ENCODE measurements around the gene PTPRU. TPM values are rescaled to one million over a fixed set of nuclear protein-coding genes. Genes with fewer than 3 reads are reported as not detected.

Gene PTPRU
- total RNA-seq, 1 experiment from 2014 or later, result 40.7 TPM

DNA sequence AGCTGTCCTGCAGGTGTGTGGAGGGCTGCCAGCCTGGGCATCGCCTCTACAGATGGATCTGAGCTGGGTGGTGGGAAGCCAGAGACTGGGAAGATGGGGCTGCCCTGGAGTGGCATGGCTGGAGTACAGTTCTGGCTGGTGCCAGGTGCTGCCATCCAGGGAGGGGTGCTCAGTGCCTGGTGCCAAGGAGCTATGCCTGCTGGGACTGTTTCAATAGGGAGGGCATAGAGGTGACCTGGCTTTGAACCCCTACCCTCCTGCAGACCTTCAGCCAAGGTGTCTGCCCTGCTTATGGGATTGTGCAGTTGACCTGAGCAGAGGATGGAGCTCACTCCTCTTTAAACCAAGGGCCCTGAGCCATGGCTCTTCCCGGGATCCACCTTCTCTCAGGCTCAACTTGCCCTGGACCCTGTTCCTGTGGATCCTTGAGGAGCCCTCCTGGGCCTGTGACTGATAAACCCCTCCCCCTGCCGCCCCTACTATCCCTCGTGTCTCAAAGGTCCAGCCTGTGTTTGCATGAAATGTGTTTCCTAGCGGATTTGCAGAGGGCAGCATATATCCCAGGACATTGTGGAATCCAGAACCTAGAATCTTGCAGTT is 48.7 kb downstream of the PTPRU start (continued):
- TF ChIP-seq, protein P1, sequence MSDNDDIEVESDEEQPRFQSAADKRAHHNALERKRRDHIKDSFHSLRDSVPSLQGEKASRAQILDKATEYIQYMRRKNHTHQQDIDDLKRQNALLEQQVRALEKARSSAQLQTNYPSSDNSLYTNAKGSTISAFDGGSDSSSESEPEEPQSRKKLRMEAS (IDR thresholded peaks at IDR 0.05), result no peak
- TF ChIP-seq CBX3 (IDR thresholded peaks at IDR 0.05; ENCODE audit: low read depth), result no peak
- no peak for TF ChIP-seq RAD21 (IDR thresholded peaks at IDR 0.05; ENCODE audit: low read depth)
- TF ChIP-seq SRF (IDR thresholded peaks at IDR 0.05; ENCODE audit: low read depth), result no peak
- TF ChIP-seq, protein P2, sequence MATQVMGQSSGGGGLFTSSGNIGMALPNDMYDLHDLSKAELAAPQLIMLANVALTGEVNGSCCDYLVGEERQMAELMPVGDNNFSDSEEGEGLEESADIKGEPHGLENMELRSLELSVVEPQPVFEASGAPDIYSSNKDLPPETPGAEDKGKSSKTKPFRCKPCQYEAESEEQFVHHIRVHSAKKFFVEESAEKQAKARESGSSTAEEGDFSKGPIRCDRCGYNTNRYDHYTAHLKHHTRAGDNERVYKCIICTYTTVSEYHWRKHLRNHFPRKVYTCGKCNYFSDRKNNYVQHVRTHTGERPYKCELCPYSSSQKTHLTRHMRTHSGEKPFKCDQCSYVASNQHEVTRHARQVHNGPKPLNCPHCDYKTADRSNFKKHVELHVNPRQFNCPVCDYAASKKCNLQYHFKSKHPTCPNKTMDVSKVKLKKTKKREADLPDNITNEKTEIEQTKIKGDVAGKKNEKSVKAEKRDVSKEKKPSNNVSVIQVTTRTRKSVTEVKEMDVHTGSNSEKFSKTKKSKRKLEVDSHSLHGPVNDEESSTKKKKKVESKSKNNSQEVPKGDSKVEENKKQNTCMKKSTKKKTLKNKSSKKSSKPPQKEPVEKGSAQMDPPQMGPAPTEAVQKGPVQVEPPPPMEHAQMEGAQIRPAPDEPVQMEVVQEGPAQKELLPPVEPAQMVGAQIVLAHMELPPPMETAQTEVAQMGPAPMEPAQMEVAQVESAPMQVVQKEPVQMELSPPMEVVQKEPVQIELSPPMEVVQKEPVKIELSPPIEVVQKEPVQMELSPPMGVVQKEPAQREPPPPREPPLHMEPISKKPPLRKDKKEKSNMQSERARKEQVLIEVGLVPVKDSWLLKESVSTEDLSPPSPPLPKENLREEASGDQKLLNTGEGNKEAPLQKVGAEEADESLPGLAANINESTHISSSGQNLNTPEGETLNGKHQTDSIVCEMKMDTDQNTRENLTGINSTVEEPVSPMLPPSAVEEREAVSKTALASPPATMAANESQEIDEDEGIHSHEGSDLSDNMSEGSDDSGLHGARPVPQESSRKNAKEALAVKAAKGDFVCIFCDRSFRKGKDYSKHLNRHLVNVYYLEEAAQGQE (IDR thresholded peaks at IDR 0.05; ENCODE audit: low read depth), result no peak

DNA sequence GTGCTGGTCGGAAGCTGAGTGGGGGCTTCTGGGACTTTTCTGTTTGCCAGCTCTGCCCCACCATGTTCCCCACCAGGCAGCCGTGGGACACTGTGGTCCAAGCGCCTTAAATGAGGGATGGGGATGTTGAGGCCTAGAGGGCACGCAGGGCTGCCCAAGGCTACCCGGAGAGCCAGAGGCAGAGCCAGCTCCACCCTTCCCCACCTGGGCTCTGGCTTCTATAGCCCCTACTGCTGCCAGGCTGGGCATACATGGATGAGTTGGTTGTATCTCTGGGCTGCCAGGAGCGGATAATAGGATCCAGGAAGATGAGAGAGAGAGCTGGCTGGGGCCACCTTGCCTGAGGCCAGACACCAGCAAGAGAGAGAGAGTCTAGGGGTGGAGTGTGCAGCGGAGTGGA is 49.4 kb downstream of the PTPRU start:
- no TSS peak for BruUV-seq (replicated peaks)
- no peak for TF ChIP-seq SIN3A (IDR thresholded peaks at IDR 0.05; ENCODE audit: low read depth)
- no peak for TF ChIP-seq ZNF274 (IDR thresholded peaks at IDR 0.05; ENCODE audit: low read depth, low read length)
- no peak for TF ChIP-seq POLR2A (IDR thresholded peaks at IDR 0.05; ENCODE audit: borderline replicate concordance, extremely low read depth, insufficient read depth, insufficient read length)
- TF ChIP-seq, protein P3, sequence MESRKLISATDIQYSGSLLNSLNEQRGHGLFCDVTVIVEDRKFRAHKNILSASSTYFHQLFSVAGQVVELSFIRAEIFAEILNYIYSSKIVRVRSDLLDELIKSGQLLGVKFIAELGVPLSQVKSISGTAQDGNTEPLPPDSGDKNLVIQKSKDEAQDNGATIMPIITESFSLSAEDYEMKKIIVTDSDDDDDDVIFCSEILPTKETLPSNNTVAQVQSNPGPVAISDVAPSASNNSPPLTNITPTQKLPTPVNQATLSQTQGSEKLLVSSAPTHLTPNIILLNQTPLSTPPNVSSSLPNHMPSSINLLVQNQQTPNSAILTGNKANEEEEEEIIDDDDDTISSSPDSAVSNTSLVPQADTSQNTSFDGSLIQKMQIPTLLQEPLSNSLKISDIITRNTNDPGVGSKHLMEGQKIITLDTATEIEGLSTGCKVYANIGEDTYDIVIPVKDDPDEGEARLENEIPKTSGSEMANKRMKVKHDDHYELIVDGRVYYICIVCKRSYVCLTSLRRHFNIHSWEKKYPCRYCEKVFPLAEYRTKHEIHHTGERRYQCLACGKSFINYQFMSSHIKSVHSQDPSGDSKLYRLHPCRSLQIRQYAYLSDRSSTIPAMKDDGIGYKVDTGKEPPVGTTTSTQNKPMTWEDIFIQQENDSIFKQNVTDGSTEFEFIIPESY (IDR thresholded peaks at IDR 0.05; ENCODE audit: extremely low read depth, insufficient replicate concordance, low read length), result no peak
- no peak for TF ChIP-seq CBX3 (IDR thresholded peaks at IDR 0.05; ENCODE audit: low read depth)
- TF ChIP-seq CEBPB (IDR thresholded peaks at IDR 0.05; ENCODE audit: low read depth), result no peak
- TF ChIP-seq RAD21 (IDR thresholded peaks at IDR 0.05; ENCODE audit: low read depth), result no peak
- TF ChIP-seq, protein P4, sequence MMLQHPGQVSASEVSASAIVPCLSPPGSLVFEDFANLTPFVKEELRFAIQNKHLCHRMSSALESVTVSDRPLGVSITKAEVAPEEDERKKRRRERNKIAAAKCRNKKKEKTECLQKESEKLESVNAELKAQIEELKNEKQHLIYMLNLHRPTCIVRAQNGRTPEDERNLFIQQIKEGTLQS (IDR thresholded peaks at IDR 0.05), result no peak
- TF ChIP-seq POLR2AphosphoS5 (IDR thresholded peaks at IDR 0.05; ENCODE audit: low read depth, low read length), result no peak
- TF ChIP-seq YY1 (IDR thresholded peaks at IDR 0.05; ENCODE audit: extremely low read depth, insufficient replicate concordance, low read depth, low read length), result no peak
- ChIA-PET RAD21 (ENCODE audit: low non-redundant PET in 1 of 2, low total read pairs in 2 of 2, uncharacterized antibody in 2 of 2, unreplicated experiment in 2 of 2) (no interaction called here), POLR2A (no interaction called here), CTCF (no interaction called here)
- Histone ChIP-seq H3K27me3 (ENCODE audit: insufficient read depth, low read length) (no peaks in the 10 kb centered on the region), H3K9me2 (ENCODE audit: insufficient read depth) (no peaks in the 10 kb centered on the region), H4K20me1 (ENCODE audit: insufficient read depth) (no peaks in the 10 kb centered on the region), H3K4me2 (ENCODE audit: low read length) (no peak overlapping the region), H3K4me1 (ENCODE audit: control insufficient read depth in 1 of 2, insufficient read depth in 2 of 2, low read length in 2 of 2) (peaks cover 4 to 16% of the 10 kb centered on the region in 2 experiments; a peak in 3 of 4 replicates), H3K4me3 (replicated peaks in 1 of 2; ENCODE audit: low read depth in 1 of 2, low read length in 2 of 2) (no peak overlapping the region), H2AFZ (ENCODE audit: low read depth, low read length, poor library complexity, severe bottlenecking) (no peak overlapping the region), H3K79me2 (ENCODE audit: insufficient read depth, low read length) (no peaks in the 10 kb centered on the region), H3K9me3 (ENCODE audit: control insufficient read depth in 1 of 2, insufficient read depth in 1 of 2, low read depth in 1 of 2, low read length in 2 of 2) (no peaks in the 10 kb centered on the region), H3K36me3 (ENCODE audit: control insufficient read depth in 1 of 2, insufficient read depth in 2 of 2, low read length in 2 of 2) (no peaks in the 10 kb centered on the region), H3K27ac (ENCODE audit: low read depth, low read length) (no peak overlapping the region), H3K9ac (ENCODE audit: low read length) (no peak overlapping the region)
- intact Hi-C loops (cut with micrococcal nuclease), result no loop called here
- no peak for ATAC-seq
- no peak for DNase-seq (ENCODE audit: low read depth, low spot score)
